A204.1 (cell line): Measurements from ENCODE around the gene MRAP2.
"Not testable (repeated sequence)": the region's sequence is repeated elsewhere in the genome, so short reads cannot be mapped to it uniquely, and the experiment has no call there.

Experiments
- FAIRE-seq: peaks from 2 replicates; lab custom pipeline; 2012; peaks lifted over from hg19 to GRCh38; lab: Jason Lieb, UNC

MRAP2 gene

GRCh38 chr6:84077645-84078044 lies 44.1 kb downstream of the MRAP2 start:
- no peak for FAIRE-seq

- no peak for FAIRE-seq
Observed at GRCh38 chr6:84078335-84078734, 44.8 kb downstream of the MRAP2 start.

GRCh38 chr6:84081222-84081621 lies 47.6 kb downstream of the MRAP2 start:
- no peak for FAIRE-seq

GRCh38 chr6:84082689-84083265 lies 49.2 kb downstream of the MRAP2 start:
- no peak for FAIRE-seq

- not testable (repeated sequence) for FAIRE-seq
Observed at GRCh38 chr6:84084705-84085104, 51.1 kb downstream of the MRAP2 start.

- FAIRE-seq = no peak
Observed at GRCh38 chr6:84086056-84086455, 52.5 kb downstream of the MRAP2 start.

- no peak for FAIRE-seq
Observed at GRCh38 chr6:84086545-84087429, 53.2 kb downstream of the MRAP2 start.

- no peak for FAIRE-seq
Observed at GRCh38 chr6:84089081-84089480, 55.5 kb downstream of the MRAP2 start.

- no peak for FAIRE-seq
Observed at GRCh38 chr6:84089552-84089951, 56.0 kb downstream of the MRAP2 start.

- no peak for FAIRE-seq
Observed at GRCh38 chr6:84093441-84094435, 60.2 kb downstream of the MRAP2 start.

- FAIRE-seq = no peak
Observed at GRCh38 chr6:84095156-84095555, 61.6 kb downstream of the MRAP2 start.

GRCh38 chr6:84103029-84103428 lies 69.5 kb downstream of the MRAP2 start:
- no peak for FAIRE-seq

- not testable (repeated sequence) for FAIRE-seq
Observed at GRCh38 chr6:84105215-84105924, 71.8 kb downstream of the MRAP2 start.

GRCh38 chr6:84107495-84107894 lies 73.9 kb downstream of the MRAP2 start:
- FAIRE-seq = no peak

- not testable (repeated sequence) for FAIRE-seq
Observed at GRCh38 chr6:84111351-84111750, 77.8 kb downstream of the MRAP2 start.

- not testable (repeated sequence) for FAIRE-seq
Observed at GRCh38 chr6:84114933-84115594, 81.5 kb downstream of the MRAP2 start.

- FAIRE-seq = no peak
Observed at GRCh38 chr6:84118191-84118590, 84.6 kb downstream of the MRAP2 start.

- FAIRE-seq = no peak
Observed at GRCh38 chr6:84119277-84119676, 85.7 kb downstream of the MRAP2 start.

GRCh38 chr6:84123186-84123585 lies 89.6 kb downstream of the MRAP2 start:
- no peak for FAIRE-seq

GRCh38 chr6:84129588-84129987 lies 96.0 kb downstream of the MRAP2 start:
- FAIRE-seq = not testable (repeated sequence)

GRCh38 chr6:84133385-84133784 lies 99.8 kb downstream of the MRAP2 start:
- FAIRE-seq = not testable (repeated sequence)
